SKM-1 (cell line): Measurements from ENCODE around the gene RAP1GAP.

Experiments
- DNase-seq: peaks from one replicate; lab custom pipeline; 2025; ENCODE audit not compliant: unreplicated experiment; lab: John Stamatoyannopoulos, UW

RAP1GAP gene

GRCh38 chr1:21630571-21631343 is 38.4 kb downstream of the RAP1GAP start:
- DNase-seq, result no peak

DNA sequence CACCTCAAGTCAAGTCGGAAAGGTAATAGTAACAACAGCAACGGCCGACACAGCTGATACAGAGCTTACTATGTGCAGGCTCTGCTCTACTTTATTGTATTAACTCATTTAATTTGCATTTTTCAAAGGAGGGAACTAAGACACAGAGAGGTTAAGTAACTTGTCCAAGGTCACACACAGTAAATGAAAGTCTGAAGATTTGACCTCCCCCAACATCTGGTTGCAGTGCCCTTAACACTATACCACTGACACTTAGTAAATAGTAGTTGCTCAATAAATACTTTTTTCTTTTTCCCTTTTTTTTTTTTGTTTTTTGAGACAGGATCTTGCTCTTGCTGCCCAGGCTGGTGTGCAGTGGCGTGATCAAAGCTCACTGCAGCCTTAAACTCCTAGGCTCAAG is 39.2 kb downstream of the RAP1GAP start:
- no peak for DNase-seq

DNA sequence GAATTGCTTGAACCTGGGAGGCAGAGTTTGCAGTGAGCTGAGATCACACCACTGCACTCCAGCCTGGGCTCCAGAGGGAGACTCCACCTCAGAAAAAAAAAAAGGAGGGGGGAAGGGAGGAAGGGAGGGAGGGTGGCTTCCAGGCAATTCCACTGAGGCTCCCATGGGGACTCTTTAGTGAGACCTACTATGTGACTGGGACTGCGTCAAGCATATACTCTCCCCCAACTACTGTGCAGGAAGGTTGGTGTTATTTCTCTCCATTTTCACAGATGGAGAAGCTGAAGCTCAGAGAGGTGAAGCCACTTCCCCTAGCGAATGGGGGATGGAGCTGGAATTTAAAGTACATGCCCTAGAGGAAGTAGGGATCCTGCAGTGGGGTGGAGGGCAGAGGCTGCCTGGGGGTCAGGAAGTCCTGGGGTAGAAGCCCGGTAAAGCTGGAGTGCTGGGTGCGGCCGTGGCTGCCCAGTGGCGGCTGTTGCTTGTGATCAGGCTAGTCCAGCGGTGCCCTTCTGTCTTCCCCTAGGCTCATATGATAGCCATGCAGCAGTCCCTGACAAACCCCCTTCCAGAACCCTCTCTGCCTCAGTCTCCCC is 40.3 kb downstream of the RAP1GAP start:
- DNase-seq, result no peak

GRCh38 chr1:21626921-21627339 is 42.2 kb downstream of the RAP1GAP start:
- DNase-seq, result no peak

GRCh38 chr1:21625390-21626190 is 43.6 kb downstream of the RAP1GAP start:
- DNase-seq, result no peak

DNA sequence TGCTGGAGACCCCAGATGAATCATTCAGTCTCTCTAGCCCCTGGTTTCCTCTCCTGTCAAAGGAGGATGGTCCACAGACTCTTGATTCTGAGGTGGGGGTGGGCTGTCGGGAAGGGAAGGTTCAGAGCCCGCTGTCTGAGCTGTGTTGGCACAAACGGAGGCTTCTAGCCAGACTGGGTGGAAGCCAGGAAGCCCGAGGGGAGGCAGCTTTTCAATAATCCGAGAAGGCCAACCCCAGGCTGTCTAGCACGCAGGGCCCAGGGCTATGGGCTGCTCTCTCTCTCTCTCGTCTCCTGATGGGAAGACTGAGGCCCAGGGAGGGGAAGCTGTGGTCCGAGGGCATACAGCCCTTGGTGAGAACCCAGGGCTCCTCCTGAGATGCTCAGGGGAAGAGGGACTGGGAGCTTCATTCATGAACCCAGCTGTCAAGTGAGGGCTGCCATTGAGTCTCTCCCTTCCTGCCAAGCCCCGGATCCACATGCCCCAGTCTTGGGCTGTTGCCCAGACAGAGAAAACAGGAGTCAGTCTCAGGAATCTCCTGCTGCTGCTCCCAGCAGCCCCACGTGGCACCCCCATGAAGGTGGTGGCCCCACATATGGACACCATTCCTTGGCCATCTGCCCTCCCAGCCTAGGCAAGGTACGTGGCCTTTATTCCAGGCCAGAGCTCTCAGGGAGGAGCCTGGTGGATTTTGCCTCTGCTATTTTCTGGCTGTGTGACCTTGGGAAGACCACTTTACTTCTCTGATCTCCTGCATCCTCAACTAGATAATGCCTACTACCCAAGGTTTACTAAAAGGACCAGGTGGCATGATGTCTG is 44.4 kb downstream of the RAP1GAP start:
- DNase-seq, result no peak

DNA sequence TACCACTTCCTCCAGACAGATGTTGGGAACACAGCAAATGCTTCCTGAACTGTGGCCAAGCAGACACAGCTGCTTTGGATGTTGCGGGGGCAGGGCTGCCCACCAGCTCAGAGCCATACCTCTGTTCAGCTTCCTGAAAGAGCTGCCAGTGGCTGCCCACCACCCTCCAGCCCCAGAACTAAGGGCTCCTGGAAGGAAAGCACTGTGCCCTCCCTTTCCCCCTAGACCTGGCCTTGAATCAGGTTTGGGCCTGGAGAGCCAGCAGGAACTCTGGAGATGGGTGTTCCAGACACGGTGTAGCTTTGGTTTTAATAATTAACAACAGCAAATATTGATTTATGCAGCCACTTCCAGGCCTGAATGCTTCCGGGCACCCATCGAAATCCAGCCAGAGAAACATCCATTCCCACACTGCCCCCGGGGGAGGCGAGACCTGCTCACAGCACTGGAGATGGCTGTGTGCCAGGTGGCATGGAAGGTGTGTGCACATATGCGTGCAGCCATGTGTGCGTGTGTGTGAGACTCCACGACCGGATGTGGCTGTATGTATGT is 45.7 kb downstream of the RAP1GAP start:
- no peak for DNase-seq

- no peak for DNase-seq
Measured at GRCh38 chr1:21622466-21623315, 46.5 kb downstream of the RAP1GAP start.

DNA sequence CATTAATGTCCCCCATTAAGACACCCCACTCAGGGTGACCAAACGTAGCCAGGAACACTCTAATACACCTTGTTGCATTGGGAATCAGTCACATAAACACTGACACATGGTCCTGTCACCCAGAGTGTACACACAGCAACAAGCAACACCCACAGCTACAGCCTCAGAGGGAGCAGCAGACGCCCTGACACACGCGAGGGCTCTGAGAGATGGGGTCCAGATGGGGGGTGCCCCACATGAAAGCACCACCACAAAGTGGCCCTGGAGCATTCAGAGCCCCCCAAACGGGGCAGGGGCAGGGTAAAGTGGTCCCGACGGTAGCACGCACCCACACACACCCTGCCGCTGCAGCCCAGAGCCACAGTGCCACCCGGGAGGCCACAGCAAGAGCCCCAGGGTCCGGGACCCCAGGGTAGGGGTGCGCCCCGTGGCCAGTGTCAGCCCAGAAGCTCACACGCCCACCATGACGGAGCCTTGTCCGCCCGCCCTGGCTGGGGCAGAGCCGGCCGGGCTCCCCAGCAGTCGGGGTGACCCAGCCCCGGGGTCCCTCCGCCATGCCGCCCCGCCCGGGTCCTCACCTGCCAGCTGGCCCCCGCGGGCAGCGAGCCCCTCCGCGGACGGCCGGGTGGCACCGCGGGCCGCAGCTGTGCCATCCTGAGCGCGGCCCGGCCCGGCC is 47.3 kb downstream of the RAP1GAP start:
- no peak for DNase-seq

DNA sequence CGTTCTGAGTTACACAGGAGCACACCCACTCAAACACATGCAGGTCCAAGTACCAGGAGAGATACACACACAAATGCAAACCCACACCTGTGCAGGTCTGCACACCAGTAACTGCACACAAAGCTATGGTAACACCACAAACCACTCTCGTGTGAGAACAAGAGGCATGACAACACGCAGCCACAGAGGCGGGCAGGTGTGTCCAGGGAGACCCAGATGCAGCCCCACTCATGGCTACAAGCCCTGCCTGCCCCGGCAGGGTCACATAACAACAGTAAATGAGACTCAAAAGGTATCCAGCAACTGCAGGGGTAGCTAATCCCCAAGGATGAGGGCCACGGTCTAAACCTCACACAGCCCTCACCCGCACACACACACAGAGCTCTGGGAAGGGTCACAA is 48.1 kb downstream of the RAP1GAP start:
- DNase-seq, result no peak

- no peak for DNase-seq
Measured at GRCh38 chr1:21620496-21620895, 48.7 kb downstream of the RAP1GAP start.

DNA sequence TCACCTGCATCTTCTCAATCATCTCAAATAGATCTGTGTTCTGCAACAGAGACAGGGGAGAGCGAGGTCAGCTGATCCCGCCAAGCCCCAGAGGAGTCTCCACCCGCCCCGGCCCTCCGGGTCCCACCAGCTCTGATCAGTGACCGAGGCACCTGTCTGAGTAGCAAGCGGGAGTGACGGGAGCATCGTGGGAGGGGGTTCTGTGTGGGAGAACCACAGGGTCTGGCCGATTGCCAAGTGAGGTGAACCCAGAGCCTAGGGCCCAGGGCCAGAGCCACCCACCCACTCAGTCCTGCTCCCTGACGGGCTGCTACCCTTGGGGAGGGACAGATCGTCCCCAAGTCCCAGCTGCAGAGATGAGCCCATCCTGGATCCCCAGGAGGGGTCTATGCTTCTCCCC is 49.1 kb downstream of the RAP1GAP start:
- no peak for DNase-seq

GRCh38 chr1:21619375-21619947 is 49.7 kb downstream of the RAP1GAP start:
- no peak for DNase-seq

GRCh38 chr1:21618561-21619374 is 50.4 kb downstream of the RAP1GAP start:
- DNase-seq, result no peak

DNA sequence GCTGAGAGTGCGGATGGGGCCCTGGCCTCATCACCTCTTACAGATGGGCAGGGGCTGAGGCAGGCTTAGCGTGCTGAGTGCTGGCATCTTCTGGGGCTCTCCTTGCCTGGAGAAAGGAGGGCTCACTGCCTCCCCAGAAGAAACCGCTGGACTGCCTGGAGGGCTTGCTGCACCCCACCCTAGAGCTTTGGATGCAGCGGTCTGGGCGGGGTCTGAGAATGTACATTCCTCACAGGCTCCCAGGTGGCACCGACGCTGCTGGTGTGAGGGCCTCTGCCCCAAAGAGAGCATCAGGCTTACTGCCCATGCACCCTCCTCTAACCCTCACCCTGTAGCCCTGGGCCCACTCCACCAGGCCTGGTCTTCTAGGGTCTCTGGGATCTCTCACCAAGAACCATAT is 51.1 kb downstream of the RAP1GAP start:
- DNase-seq, result no peak

DNA sequence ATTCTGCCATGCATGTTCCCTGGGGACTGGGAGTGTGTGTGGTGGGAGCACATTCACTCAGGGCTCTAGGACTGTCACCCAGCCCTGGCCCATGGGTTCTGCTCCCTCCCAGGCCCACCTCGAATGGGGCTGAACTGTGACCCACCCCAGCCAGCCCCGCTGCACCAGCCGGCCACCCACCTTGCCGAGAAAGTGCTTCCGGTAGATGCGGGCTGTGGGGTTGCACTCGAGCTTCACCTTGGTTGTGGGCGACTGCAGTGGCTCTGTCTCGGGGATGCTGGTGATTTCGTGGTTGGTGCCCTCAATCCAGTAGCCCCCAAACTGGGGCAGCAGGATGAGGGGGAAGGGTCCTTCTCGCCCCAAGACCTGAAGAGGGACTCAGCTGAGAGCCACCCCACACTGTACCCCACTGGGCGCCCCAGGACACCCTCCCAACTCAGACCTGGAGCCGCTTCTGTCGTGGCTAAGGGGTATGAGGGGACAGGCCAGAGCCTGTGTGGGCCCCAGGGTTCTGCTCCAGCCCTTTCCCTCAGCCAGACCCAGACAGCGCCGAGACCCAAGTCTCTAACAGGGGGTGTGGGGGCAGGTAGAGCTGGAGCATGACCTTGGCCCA is 51.9 kb downstream of the RAP1GAP start:
- no peak for DNase-seq

GRCh38 chr1:21616372-21616771 is 52.8 kb downstream of the RAP1GAP start:
- no peak for DNase-seq
